Erythroblast (primary cell): ENCODE measurements around the gene RNF123.
A peak's percentile ranks its signal among the peaks of the same experiment; 100 is the strongest.
"Not testable (repeated sequence)": the region's sequence is repeated elsewhere in the genome, so short reads cannot be mapped to it uniquely, and the experiment has no call there.

ENCODE experiments used
- DNase-seq, 2 experiments: peaks; one replicate each; lab custom pipeline; 2025; lab: John Stamatoyannopoulos, UW
- GATA1 ChIP-seq: IDR thresholded peaks from 2 replicates; pipeline ENCODE4 v1.6.1; 2011; ENCODE audit warnings: low read depth, mild to moderate bottlenecking, control low read depth, low read length, moderate library complexity
- POLR2A ChIP-seq: IDR thresholded peaks from 2 replicates; pipeline ENCODE4 v1.6.1; 2011; ENCODE audit warnings: mild to moderate bottlenecking, low read length

Gene RNF123

DNA sequence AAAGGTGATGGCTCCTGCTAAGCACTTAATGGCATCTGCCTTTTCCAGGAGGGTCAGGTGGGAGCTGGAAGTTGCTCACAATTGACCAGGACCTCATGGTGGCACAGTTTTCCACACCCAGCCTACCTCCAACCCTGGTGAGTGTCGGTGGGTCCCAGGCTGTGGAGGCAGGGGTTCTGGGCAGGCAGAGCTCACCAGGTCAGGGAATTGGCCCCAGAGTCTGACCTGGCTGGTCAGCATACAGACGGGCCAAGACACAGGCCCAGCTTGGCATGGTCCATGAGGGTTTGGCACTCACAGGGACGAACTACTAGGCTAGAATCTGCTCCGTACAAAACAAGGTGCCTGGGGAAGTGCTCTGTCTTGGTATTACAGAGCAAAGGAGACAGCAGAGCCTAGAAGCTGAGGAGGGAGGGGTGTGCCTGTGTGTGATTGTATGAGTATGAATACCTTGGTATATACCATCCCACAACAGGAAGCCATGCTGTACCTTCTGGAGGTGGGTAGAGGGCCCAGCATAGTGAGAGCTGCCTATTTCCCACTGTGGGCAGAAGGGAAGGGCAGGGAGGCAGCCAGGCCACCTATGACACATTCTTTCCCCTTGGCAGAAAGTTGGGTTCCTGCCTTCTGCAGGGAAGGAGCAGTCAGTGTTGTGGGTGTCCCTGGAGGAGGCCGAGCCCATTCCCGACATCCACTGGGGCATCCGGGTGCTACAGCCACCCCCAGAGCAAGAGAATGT is 8.7 kb upstream of the RNF123 start:
- TF ChIP-seq GATA1 (no peak), POLR2A (no peak)
- DNase-seq: no peak

DNA sequence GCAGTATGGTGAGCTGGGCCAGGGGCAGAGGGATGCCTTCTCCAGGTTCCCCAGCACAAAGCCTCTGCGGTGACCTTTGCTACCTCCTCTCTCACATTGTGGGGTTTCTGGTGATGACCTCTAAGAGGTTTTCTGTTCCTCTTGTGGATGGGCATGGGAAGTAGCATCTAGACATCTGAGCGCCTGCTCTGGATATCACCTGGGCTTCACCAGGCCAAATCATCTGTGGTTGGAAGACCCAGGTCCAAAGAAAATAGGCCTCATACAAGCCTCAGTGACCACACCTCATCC is 8.2 kb upstream of the RNF123 start:
- no peak for DNase-seq
- TF ChIP-seq POLR2A (no peak), GATA1 (no peak)

DNA sequence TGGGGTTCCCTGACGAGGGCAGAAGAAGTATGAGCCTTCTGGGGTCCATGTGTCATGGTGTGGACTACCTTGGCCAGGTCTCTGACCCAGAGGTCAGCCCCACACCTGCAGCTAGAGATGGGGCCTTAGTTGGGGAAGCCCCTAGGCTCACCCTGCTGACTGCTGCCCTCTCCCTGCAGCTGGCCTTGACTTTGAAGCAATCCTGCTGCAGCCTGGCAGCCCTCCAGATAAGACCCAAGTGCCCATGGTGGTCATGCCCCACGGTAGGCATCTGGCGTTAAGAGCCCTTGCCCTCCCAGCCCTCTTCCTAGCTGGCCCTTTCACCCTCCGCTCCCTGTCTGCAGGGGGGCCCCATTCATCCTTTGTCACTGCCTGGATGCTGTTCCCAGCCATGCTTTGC is 7.8 kb upstream of the RNF123 start:
- TF ChIP-seq POLR2A: no peak
- no peak for TF ChIP-seq GATA1
- no peak for DNase-seq

DNA sequence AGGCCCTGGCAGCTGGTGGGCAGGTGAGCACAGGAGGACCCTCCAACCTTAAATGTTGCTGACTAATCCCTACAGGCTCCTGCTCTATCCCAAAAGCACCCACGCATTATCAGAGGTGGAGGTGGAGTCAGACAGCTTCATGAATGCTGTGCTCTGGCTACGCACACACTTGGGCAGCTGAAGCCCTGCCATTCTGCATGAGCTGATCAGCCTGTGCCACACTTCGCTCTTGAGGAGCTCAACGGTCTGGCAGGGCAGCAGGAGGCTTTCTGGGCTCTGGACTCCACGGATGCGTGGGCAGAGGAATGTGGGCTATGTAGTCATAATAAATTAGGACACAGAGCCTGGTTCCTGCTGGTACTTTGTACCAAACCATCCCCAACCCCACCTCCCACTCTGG is 6.2 kb upstream of the RNF123 start:
- TF ChIP-seq GATA1 (no peak), POLR2A (no peak)
- no peak for DNase-seq

DNA sequence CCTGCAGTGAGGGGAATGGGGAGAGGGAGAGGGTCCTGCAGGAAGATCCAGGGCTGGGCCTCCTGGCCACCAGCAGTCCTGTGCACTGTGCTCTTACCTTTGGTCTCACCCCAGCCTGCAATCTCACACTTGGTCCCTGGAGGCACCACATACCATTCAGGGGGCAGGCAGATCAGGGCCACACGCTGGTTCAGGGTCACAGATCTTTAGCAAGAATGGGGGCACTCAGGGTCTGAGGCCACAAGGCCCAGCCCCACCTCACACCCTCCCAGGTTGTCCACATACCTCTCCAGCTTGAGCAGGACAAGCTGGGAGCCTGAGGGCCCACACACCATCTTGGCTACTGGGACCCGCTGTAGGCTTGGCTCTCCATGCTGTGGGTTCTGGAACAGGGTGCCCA is 4.9 kb upstream of the RNF123 start:
- not testable (repeated sequence) for DNase-seq

DNA sequence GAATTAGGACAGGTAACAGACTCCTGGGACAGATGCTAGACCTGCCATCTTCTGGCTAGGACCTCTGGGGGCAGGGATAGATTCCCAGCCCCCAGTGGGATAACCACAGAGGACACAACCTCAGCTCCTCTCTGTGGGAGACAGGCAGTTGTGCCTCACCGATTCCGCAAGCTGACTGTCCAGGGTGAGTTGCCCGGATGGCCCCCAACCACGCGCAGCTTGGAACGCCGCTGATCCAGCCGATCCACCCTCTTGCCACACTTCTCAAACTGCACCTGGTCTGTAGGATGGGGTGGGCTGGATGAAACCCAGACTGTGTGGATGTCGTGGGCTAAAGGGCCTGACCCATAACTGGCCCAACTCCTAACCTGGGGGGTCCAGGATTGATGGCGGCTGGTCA is 4.3 kb upstream of the RNF123 start:
- DNase-seq: not testable (repeated sequence)

DNA sequence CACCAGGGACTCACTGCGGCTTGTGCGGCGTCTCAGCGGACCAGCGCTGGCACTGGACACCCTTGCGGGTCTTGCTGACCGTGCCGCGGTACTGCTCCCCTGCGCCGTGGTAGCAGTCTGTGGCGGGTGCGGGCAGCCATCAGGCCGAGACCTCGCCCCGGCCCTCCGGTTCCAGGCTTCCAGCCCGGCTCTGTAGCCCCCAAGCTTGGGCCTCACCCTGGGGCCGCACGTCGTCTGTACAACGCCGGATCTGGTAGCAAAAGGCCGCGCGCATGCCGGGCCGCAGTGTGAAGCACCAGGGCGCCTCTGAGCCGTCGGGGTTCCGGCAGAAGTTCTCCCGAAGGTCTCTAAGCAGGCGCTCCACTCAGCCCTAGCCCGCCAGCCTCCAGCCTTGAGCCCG is 3.5 kb upstream of the RNF123 start:
- DNase-seq: not testable (repeated sequence)

DNA sequence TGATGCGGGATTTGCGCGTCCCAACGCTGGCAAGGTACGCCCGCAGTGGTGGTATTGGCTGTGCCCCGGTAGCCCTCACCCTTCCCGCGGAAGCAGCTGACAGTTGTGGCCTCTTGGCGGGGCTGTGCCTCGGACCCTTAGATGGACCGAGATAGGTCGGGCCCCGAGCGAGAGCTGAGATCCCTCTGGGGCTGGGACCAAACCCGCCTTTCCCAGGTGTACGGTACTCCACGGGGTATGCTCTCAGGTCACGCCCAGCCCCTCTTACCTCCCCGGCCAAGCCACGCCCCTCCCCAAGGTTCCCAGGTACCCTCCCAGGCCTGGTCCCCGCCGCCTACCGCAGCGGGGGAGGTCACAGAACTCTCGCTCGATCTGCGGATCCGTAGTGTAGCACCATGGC is 3.0 kb upstream of the RNF123 start:
- TF ChIP-seq POLR2A: peak; percentile 27
- DNase-seq: not testable (repeated sequence)

DNA sequence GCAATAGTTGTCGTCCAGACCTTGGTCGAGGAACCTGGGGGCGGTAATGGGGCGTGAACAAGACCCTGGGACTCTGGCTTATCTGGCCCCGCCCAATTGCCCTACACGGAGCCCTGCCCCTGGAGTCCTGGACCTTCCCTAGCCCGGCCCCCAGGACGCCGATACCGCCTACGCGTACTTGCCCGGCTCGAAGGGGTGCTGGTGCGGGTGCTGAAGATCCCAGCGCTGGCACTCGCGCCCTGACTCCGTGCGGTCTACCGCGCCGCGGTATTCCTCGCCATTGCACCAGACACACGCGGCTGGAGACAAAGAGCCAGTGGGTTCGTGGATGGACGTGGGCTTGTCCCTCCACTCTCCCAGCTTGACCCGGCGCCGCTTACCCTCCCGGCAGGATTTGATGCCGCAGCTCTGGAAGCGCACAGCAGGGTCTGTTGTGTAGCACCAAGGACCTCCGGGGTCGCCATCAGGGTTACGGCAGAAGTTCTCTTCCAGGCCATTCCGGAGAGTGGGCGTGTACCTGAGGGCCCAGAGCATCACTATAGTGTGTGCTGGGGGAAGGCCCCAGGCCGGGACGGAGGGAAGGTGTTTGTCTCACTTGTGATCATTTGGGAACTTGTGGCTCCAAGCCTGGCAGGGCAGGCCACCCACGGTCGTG is 2.5 kb upstream of the RNF123 start:
- DNase-seq: not testable (repeated sequence)
- peak; percentile 40 for TF ChIP-seq POLR2A

DNA sequence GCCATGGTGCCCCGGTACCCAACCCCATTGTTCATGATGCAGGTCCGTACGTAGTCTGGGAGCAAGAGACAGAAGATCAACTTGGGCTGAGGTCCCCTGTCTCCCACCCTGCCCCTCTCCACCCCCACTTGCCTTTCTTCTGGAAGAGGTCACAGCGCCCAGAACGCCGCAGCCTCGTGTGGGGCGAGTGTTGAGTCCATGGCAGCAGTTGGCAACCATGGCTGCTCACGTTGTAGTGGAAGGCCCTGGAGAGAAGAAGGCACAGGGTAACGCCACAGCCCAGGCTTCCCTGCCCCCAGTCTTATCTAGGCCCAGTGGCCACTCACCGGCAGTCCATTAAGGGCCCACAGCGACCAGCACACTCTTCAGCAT is 1.9 kb upstream of the RNF123 start:
- not testable (repeated sequence) for DNase-seq

DNA sequence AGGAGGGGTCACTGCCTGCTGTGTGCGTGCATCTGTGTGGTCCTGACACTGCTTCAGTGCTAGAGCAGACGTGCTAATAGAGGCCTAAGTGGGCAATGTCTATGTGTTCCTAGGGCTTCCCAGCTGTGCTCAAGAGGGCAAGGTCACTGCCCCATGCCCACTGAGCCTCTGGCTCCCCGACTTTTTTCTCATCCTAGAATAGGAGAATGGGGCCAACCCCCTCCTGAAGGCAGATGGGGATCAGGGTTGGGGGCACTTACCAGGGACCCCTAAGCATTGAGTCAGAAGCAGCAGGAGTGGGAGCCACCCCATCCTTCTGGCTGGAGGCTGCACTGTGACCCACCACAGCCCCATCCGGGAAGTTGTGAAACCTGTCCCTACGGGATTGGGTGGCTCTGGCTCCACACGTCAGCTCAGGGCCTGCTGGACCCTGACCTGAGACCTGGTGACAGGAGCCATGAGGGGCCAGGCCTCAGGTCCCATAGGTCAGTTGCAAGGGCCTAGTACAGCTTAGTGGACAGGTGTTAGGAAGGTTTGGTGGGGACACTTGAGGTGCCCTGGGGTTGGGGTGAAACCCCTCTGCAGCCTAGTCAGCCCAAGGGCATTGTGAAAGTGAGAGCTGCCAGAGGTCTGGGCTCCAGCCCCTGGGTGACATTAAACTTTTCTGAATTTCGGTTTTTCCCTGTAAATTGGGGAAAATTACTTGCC is 865 bp upstream of the RNF123 start:
- not testable (repeated sequence) for DNase-seq

DNA sequence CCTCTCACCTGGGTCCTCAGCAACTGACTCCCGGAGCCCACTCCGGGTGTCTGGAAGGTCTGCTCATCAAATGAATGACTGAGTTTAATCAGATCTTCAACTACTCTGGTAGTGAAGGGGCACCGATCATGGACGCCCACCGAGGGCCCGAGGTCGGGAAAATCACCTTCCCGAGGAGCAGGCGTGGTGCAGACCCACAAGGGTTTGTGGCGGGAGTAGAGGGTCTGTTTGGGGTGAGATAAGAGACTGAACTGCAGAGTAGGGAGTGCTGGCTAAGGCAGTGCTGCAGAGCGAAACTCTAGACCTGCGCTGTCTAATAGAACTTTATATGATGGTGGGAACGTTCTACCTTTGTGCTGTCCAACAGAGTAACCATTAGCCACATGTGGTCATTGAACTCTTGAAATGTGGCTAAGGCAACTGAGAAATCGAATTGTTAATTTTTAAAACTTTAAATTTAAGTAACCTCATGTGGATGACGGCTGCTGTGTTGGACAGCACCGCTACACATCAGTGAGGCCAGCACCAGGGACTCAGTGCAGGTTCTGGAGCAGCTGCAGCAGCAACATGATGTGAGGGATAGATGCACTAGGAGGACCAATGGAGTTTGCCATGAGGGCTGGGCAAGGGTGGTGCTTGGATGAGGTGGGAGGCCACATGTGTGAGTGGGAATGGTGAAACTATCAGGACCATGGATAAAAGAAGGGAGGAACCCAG is 709 bp downstream of the RNF123 start:
- DNase-seq: not testable (repeated sequence)

DNA sequence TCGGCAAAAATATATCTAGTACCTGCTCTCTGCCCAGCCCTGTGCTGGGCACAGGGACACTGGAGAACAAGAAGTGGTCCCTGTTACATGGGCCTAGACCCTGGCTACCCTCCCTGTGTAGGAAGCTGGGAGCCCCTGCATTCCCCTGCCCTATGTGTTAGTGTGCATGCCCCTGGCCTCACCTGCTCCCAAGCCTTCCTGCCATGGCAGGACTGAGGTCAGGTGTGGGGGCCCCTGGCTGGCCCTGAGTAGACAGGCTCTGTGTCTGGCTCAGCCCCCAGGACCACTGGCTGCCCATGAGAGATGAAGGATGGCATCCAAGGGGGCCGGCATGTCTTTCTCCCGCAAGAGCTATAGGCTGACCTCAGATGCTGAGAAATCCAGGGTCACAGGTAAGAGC is 1.5 kb downstream of the RNF123 start:
- DNase-seq: not testable (repeated sequence)

DNA sequence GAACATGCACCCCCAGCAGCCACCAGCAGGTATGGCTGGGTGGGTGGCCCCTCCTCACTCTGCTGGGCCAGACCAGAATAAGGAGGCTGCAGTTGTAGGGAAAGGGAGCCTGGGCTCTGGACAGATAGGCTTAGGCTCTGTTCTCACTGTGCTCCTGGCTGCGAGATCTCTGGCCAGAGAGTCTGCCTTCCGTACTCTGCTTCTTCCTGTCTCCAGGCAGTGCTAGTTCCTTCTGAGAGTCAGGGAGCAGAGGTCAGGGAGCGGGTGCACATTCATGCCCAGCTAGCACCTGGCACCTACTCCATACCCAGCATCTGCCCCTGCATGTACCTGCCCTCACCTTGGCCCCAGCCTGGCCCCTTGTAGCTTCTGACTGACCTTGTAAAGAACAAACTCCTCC is 2.1 kb downstream of the RNF123 start:
- DNase-seq: not testable (repeated sequence)

DNA sequence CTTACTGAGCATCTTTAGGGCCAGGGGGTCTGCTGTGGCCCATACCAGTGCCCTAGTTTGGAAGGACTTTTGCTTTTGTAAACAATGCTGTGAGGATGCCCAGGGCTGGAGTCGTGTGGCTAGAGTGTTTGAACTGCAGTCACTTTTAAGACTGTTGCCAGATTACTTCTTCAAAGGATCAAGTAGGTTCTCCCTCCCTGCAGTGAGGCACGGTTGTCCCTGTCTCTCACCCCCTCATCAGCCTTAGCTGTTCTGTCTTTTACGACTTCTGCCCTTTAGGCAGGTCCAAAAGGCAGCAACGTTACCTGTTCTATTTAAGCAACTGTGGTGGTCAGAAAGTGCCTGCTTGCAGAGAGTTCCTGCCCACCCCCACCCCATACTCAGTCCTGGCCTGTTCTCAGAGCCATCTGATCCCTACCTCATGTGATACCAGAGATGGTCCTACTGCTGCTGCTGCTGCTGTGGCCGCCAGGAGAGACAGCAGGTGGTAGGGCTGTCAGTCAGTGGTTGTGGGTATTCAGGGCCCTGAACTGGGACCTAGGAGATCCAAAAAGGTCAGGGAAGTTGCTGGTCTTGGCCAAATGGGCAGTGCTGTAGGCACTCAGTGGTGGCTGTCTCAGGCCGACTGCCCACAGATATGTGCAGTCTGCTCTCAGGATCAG is 5.2 kb downstream of the RNF123 start:
- not testable (repeated sequence) for DNase-seq

DNA sequence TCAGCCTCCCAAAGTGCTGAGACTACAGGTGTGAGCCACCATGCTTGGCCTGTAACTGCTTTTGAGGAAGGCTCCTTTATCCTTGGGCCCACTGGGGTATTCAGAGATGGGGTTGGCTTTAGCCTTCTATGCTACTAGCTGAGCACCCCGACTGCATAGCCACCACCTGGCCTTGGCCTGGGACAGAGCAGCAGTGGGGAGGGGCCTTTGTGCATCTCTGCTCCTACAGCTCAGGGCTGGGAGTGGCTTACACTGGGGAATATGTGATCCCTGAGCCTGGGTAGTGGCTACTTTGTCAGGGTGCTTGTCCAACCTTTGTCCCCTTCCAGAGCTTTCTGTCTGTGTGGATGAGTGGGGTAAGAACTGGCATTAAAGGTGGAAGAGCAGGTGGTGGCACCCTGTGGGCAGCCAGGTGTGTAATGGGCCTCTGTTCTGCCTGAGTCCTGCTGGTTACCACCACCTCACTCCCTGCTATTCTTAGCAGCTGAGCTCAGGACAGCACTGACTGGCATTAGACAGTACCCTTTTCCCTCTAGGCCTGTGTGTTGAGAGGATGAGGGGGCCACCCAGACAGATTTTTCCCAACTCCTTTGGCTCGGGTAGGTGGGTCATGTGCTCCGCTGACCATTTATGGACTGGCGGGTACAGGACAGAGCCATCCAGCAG is 6.1 kb downstream of the RNF123 start:
- DNase-seq: not testable (repeated sequence)
